KMS-11 (cell line): Measurements from ENCODE around the gene CELF4.

ENCODE experiments used
- H2AFZ ChIP-seq: fragments of 200-600 bp; sonication (generic); 2 replicates; pipeline ENCODE4 v1.6.1; 2016; ENCODE audit warnings: antibody characterized with exemption, mixed run types, low read depth
- H3K27ac ChIP-seq: fragments of 200-600 bp; sonication (generic); 2 replicates; pipeline ENCODE4 v1.6.1; 2016; ENCODE audit warnings: mild to moderate bottlenecking, mixed run types
- H3K27me3 ChIP-seq: fragments of 200-600 bp; sonication (generic); 2 replicates; pipeline ENCODE4 v1.6.1; 2017; ENCODE audit warnings: mild to moderate bottlenecking, low read depth, mixed run types, moderate library complexity; ENCODE audit not compliant: insufficient read depth
- H3K36me3 ChIP-seq: fragments of 200-600 bp; sonication (generic); 2 replicates; pipeline ENCODE4 v1.6.1; 2017; ENCODE audit warnings: mild to moderate bottlenecking, mixed run types; ENCODE audit not compliant: insufficient read depth
- H3K4me1 ChIP-seq: fragments of 200-600 bp; sonication (generic); 2 replicates; pipeline ENCODE4 v1.6.1; 2016; ENCODE audit warnings: mild to moderate bottlenecking, low read depth, mixed run types; ENCODE audit not compliant: poor library complexity, severe bottlenecking
- H3K4me2 ChIP-seq: fragments of 200-600 bp; sonication (generic); 2 replicates; pipeline ENCODE4 v1.7.0; 2016; ENCODE audit warnings: mild to moderate bottlenecking, mixed run types
- H3K4me3 ChIP-seq: fragments of 200-600 bp; sonication (generic); IDR thresholded peaks from 2 replicates; pipeline ENCODE4 v1.6.1; 2017; ENCODE audit warnings: low read depth, low read length, mixed read lengths; ENCODE audit not compliant: insufficient read depth
- H3K79me2 ChIP-seq: fragments of 200-600 bp; sonication (generic); 2 replicates; pipeline ENCODE4 v1.6.1; 2016; ENCODE audit warnings: low read depth, mixed run types; ENCODE audit not compliant: insufficient read depth
- H3K9ac ChIP-seq: fragments of 200-600 bp; sonication (generic); 2 replicates; pipeline ENCODE4 v1.6.1; 2016; ENCODE audit warnings: mild to moderate bottlenecking, mixed run types
- H4K20me1 ChIP-seq: fragments of 200-600 bp; sonication (generic); 2 replicates; pipeline ENCODE4 v1.6.1; 2016; ENCODE audit warnings: mild to moderate bottlenecking, mixed run types; ENCODE audit not compliant: insufficient read depth
- TF ChIP-seq, protein P1 (sequence below): fragments of 200-600 bp; sonication (generic); conservative IDR thresholded peaks from 2 replicates; pipeline ENCODE4 v1.6.1; 2017; ENCODE audit warnings: low read depth, mild to moderate bottlenecking, antibody characterized with exemption, low read length, moderate library complexity, mixed read lengths

CELF4 gene

DNA sequence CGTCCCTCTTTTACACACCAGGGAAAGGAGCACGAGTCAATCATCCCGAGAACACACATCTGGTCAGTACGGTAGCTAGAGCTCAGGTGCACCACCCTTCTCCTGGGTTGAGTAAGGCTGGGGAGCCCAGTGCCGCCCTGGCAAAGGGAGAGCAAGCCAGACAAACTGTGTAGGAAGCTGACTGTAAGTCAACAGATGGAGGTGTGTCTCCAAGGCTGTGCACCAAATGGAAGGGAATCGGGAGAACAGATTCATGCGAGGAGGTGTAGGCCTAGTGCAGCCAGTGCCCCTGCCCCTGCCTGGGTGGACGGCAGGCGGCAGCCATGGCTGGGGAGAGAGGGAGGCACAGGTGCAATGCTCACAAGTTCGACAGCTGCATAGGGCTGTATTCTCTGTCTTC is 65.7 kb downstream of the CELF4 start:
- Histone ChIP-seq H3K27ac (no peak overlapping the region), H3K27me3 (no peaks in the 10 kb centered on the region), H3K79me2 (no peaks in the 10 kb centered on the region), H3K4me3 (no peak overlapping the region), H3K36me3 (no peaks in the 10 kb centered on the region), H3K4me2 (no peak overlapping the region), H3K9ac (no peak overlapping the region), H2AFZ (no peak overlapping the region), H4K20me1 (no peaks in the 10 kb centered on the region), H3K4me1 (no peaks in the 10 kb centered on the region)
- TF ChIP-seq, protein P1, sequence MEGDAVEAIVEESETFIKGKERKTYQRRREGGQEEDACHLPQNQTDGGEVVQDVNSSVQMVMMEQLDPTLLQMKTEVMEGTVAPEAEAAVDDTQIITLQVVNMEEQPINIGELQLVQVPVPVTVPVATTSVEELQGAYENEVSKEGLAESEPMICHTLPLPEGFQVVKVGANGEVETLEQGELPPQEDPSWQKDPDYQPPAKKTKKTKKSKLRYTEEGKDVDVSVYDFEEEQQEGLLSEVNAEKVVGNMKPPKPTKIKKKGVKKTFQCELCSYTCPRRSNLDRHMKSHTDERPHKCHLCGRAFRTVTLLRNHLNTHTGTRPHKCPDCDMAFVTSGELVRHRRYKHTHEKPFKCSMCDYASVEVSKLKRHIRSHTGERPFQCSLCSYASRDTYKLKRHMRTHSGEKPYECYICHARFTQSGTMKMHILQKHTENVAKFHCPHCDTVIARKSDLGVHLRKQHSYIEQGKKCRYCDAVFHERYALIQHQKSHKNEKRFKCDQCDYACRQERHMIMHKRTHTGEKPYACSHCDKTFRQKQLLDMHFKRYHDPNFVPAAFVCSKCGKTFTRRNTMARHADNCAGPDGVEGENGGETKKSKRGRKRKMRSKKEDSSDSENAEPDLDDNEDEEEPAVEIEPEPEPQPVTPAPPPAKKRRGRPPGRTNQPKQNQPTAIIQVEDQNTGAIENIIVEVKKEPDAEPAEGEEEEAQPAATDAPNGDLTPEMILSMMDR: no peak

DNA sequence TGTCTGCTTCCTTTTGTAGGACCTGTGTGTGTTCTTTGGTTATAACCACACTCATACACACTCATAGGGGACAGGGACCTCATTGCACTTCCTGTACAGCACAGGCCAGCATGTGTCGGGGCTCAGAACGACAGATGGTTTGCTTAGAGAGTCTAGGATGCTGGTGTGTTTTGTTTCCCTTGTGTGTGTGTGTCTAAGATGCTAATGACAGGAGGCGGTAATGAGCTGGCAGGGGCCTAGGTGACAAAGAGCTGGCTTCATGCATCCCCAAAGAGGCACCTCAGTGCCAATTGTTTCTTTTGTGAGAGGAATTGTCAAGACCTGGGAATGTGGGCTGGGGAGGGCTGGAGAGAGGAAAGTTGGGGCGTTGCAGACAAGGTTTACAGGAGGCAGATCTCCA is 66.6 kb downstream of the CELF4 start:
- H3K9ac ChIP-seq: no peak overlapping the region
- H3K36me3 ChIP-seq: no peaks in the 10 kb centered on the region
- no peaks in the 10 kb centered on the region for H3K27me3 ChIP-seq
- H3K4me1 ChIP-seq: no peaks in the 10 kb centered on the region
- no peaks in the 10 kb centered on the region for H4K20me1 ChIP-seq
- no peak overlapping the region for H3K4me3 ChIP-seq
- H3K79me2 ChIP-seq: no peaks in the 10 kb centered on the region
- H2AFZ ChIP-seq: no peak overlapping the region
- H3K4me2 ChIP-seq: no peak overlapping the region
- H3K27ac ChIP-seq: no peak overlapping the region
- TF ChIP-seq, protein P1: no peak

DNA sequence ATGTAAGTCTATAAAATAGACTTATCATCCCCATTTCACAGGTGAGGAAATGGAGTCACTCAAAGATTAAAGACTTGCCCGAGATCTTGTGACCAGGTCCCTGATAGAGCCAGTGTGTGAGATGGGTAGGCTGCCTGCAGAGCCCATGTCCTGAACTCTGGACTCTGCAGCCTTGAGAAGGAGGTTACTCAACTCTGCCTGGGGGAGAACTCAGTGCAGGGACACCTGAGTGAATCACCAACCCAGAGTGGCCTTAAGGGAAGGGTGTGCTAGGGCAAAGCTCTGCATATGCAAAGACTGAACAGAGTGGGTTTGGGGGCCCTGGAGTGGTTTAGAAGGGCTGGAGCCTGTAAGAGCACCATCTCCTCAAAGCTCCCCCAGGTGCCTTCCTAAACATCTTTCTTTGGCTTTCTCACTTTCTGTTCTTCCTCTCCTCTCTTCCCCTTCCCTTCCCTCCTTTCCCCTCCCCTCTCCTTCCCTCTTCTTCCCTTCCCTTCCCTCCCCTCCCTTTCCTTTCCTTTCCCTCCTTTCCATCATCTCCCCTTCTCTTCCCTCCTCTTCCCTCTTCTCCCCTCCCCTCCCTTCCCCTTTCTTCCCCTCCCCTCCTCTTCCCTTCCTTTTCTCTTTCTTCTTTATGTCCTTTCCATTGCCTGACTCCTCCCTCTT is 67.6 kb downstream of the CELF4 start:
- Histone ChIP-seq H3K79me2 (no peaks in the 10 kb centered on the region), H4K20me1 (no peaks in the 10 kb centered on the region), H3K4me1 (no peaks in the 10 kb centered on the region), H3K27me3 (no peaks in the 10 kb centered on the region), H3K27ac (no peak overlapping the region), H3K9ac (no peak overlapping the region), H3K36me3 (no peaks in the 10 kb centered on the region), H3K4me3 (no peak overlapping the region), H2AFZ (no peak overlapping the region), H3K4me2 (no peak overlapping the region)
- TF ChIP-seq, protein P1: no peak

DNA sequence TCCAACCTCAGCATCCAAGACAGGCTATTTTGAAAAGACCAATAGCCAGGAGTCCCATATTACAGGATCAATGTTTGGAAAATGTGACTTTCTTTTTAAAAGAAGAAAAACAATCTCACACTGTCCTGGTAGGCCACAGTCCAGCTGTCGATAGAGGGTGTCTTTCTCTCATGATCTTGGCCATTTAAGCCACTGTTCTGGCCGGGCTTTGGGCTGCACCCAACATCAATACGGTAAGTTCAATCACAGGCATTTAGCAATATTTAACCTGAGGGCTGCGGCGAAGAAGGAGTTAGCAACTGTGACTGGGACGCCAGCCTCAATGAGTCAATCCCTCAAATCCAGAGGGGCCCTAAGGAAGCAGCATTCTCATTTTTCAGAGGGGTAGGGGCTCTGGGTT is 69.0 kb downstream of the CELF4 start:
- Histone ChIP-seq H3K4me3 (no peak overlapping the region), H2AFZ (no peak overlapping the region), H3K79me2 (no peaks in the 10 kb centered on the region), H3K4me2 (no peak overlapping the region), H3K27ac (no peak overlapping the region), H3K4me1 (no peaks in the 10 kb centered on the region), H3K36me3 (no peaks in the 10 kb centered on the region), H3K9ac (no peak overlapping the region), H3K27me3 (no peaks in the 10 kb centered on the region), H4K20me1 (no peaks in the 10 kb centered on the region)
- TF ChIP-seq, protein P1: no peak
